T-cell (primary cell): ENCODE results near the gene MANBA. TPM values are rescaled to one million over a fixed set of nuclear protein-coding genes. Genes with fewer than 3 reads are reported as not detected.

ENCODE experiments used
- ATAC-seq, 4 experiments: fragments of 200-7000 bp in 3 of 4; fragments of 150-1000 bp in 1 of 4; cut with Tn5 transposase; replicated peaks in 1 of 4; 1 replicate in 3 of 4; 2 replicates in 1 of 4; pipeline ENCODE4 v1.10.0; 2021; ENCODE audit warnings: moderate library complexity in 3 of 4, mild to moderate bottlenecking in 2 of 4, moderate number of reproducible peaks in 1 of 4
- CTCF ChIA-PET, 2 donors: fragments of 300-600 bp; sonication (Branson Sonifier 250); formaldehyde crosslinking; loops; one replicate each; lab custom pipeline; 2022; ENCODE audit warnings: antibody characterized with exemption in 2 of 2; lab: Charles Lee
- POLR2A ChIA-PET, 2 donors: fragments of 300-600 bp; sonication (Branson Sonifier 250); formaldehyde crosslinking; loops; one replicate each; lab custom pipeline; 2022; ENCODE audit warnings: antibody characterized with exemption in 2 of 2; lab: Charles Lee
- DNase-seq, 35 experiments: peaks; one replicate each; pipeline versions ENCODE4 v3.0.0 to v3.0.0-alpha.2; 2013 to 2023
- H3K27ac ChIP-seq: one replicate; pipeline ENCODE4 v1.5.1; 2013; ENCODE audit warnings: low read length
- H3K27me3 ChIP-seq, 2 experiments: replicated peaks in 1 of 2; 1 replicate in 1 of 2; 2 replicates in 1 of 2; pipeline versions ENCODE4 v1.6.1 to v1.7.0; 2013; ENCODE audit warnings: low read length in 1 of 2, mixed read lengths in 1 of 2; ENCODE audit not compliant: control insufficient read depth in 2 of 2, insufficient read depth in 2 of 2; ENCODE audit errors: extremely low read depth in 1 of 2
- H3K36me3 ChIP-seq, 2 donors: 1 replicate in 1 of 2; 2 replicates in 1 of 2; pipeline versions ENCODE4 v1.6.1 to v1.7.0; 2013; ENCODE audit warnings: low read length in 1 of 2; ENCODE audit not compliant: control insufficient read depth in 2 of 2, insufficient read depth in 1 of 2; ENCODE audit errors: extremely low read depth in 1 of 2
- H3K4me1 ChIP-seq, 2 experiments: 1 replicate in 1 of 2; 2 replicates in 1 of 2; pipeline versions ENCODE4 v1.6.1 to v1.7.0; 2013; ENCODE audit warnings: low read length in 2 of 2, mixed read lengths in 1 of 2; ENCODE audit not compliant: insufficient read depth in 2 of 2, control insufficient read depth in 1 of 2; ENCODE audit errors: extremely low read depth in 1 of 2
- H3K4me3 ChIP-seq, 2 donors: 1 replicate in 1 of 2; 2 replicates in 1 of 2; pipeline versions ENCODE4 v1.5.1 to v1.7.0; 2013; ENCODE audit warnings: mild to moderate bottlenecking in 2 of 2, low read length in 1 of 2, moderate library complexity in 1 of 2; ENCODE audit not compliant: control insufficient read depth in 1 of 2; ENCODE audit errors: extremely low read depth in 1 of 2
- H3K9me3 ChIP-seq: 2 replicates; pipeline ENCODE4 v1.7.0; 2013
- H3K27ac Mint-ChIP-seq, 2 donors: one replicate each; pipeline ENCODE4 v1.8.0; 2020 to 2021; ENCODE audit warnings: mild to moderate bottlenecking in 2 of 2, mixed read lengths in 2 of 2
- H3K27me3 Mint-ChIP-seq, 2 donors: one replicate each; pipeline ENCODE4 v1.8.0; 2021 to 2022; ENCODE audit warnings: mixed read lengths in 2 of 2
- H3K36me3 Mint-ChIP-seq: one replicate; pipeline ENCODE4 v1.8.0; 2021; ENCODE audit warnings: mixed read lengths
- H3K4me1 Mint-ChIP-seq, 3 donors: one replicate each; pipeline ENCODE4 v1.8.0; 2020 to 2022; ENCODE audit warnings: mixed read lengths in 3 of 3, mild to moderate bottlenecking in 1 of 3
- H3K4me3 Mint-ChIP-seq, 3 donors: one replicate each; pipeline ENCODE4 v1.8.0; 2020 to 2022; ENCODE audit warnings: mild to moderate bottlenecking in 3 of 3, mixed read lengths in 3 of 3, moderate library complexity in 3 of 3
- H3K9me3 Mint-ChIP-seq, 3 donors: one replicate each; pipeline ENCODE4 v1.8.0; 2020 to 2022; ENCODE audit warnings: mixed read lengths in 3 of 3
- WGBS: methylation state at CpG from one replicate; pipeline ENCODE4 v1.1.5; 2013; ENCODE audit warnings: missing lambda C conversion rate; ENCODE audit not compliant: insufficient coverage; 5-methylcytosine and 5-hydroxymethylcytosine counted together
- total RNA-seq, 35 experiments: library from RNA in 6 of 35; stranded (reverse) in 6 of 35; fragments of 120-200 nt in 1 of 35; gene quantifications; one replicate each; pipeline versions ENCODE4 v1.2.1 to v1.2.4 and lab custom pipeline; 2013 to 2026

The MANBA gene
- total RNA-seq, 5 donors from 2014 or later (not counting 1 experiment from before 2014, with no cell fraction given): 20.8 to 27.8 (median 24.2) TPM

- WGBS: 100% methylated on average over 2 of the region's 3 CpGs
- DNase-seq (no peak), ATAC-seq (no peak)
- H3K4me3 ChIP-seq: no peak overlapping the region
- H3K36me3 ChIP-seq: peaks cover 0 to 12% of the 10 kb centered on the region in 2 donors
- ChIA-PET POLR2A (no interaction called here), CTCF (interaction anchor here in 1 of 2 donors (0.7 kb wide), 1 partner anchor 192 kb away, joined by 3 read pairs; no protein-coding TSS in a partner anchor)
- H3K27ac ChIP-seq: no peak overlapping the region
- H3K27me3 Mint-ChIP-seq: no peaks in the 10 kb centered on the region
- no peaks in the 10 kb centered on the region for H3K9me3 Mint-ChIP-seq
- H3K36me3 Mint-ChIP-seq: peaks cover 37% of the 10 kb centered on the region
- no peaks in the 10 kb centered on the region for H3K4me1 ChIP-seq
- H3K9me3 ChIP-seq: no peaks in the 10 kb centered on the region
- H3K4me1 Mint-ChIP-seq: no peaks in the 10 kb centered on the region
- no peak overlapping the region for H3K4me3 Mint-ChIP-seq
- H3K27me3 ChIP-seq: no peaks in the 10 kb centered on the region
- H3K27ac Mint-ChIP-seq: no peak overlapping the region
Measured at GRCh38 chr4:102692474-102692873, 68.3 kb downstream of the MANBA start.

- ATAC-seq (no peak), DNase-seq (no peak)
Measured at GRCh38 chr4:102687982-102688433, 72.8 kb downstream of the MANBA start.

GRCh38 chr4:102687373-102687981 is 73.3 kb downstream of the MANBA start:
- no peaks in the 10 kb centered on the region for H3K27me3 Mint-ChIP-seq
- CTCF ChIA-PET: no interaction called here
- H3K4me1 ChIP-seq: no peaks in the 10 kb centered on the region
- H3K27ac ChIP-seq: no peak overlapping the region
- DNase-seq: no peak
- H3K4me3 Mint-ChIP-seq: no peak overlapping the region
- peaks cover 0 to 10% of the 10 kb centered on the region in 2 donors for H3K36me3 ChIP-seq
- 81% methylated on average over 3 of the region's 4 CpGs for WGBS
- POLR2A ChIA-PET: no interaction called here
- no peak overlapping the region for H3K27ac Mint-ChIP-seq
- H3K27me3 ChIP-seq: no peaks in the 10 kb centered on the region
- no peaks in the 10 kb centered on the region for H3K4me1 Mint-ChIP-seq
- H3K9me3 ChIP-seq: no peaks in the 10 kb centered on the region
- no peak overlapping the region for H3K4me3 ChIP-seq
- peaks cover 19% of the 10 kb centered on the region for H3K36me3 Mint-ChIP-seq
- H3K9me3 Mint-ChIP-seq: no peaks in the 10 kb centered on the region
- no peak for ATAC-seq

More at GRCh38 chr4:102687982-102688433, 72.8 kb downstream of the MANBA start:
- ChIA-PET POLR2A (no interaction called here), CTCF (no interaction called here)
- H3K27ac Mint-ChIP-seq: no peak overlapping the region
- H3K36me3 Mint-ChIP-seq: peaks cover 14% of the 10 kb centered on the region
- Histone ChIP-seq H3K9me3 (no peaks in the 10 kb centered on the region), H3K36me3 (peaks cover 0 to 8% of the 10 kb centered on the region in 2 donors), H3K4me3 (no peak overlapping the region), H3K27ac (no peak overlapping the region), H3K4me1 (no peaks in the 10 kb centered on the region), H3K27me3 (no peaks in the 10 kb centered on the region)
- no peaks in the 10 kb centered on the region for H3K27me3 Mint-ChIP-seq
- H3K4me1 Mint-ChIP-seq: no peaks in the 10 kb centered on the region
- no peak overlapping the region for H3K4me3 Mint-ChIP-seq
- H3K9me3 Mint-ChIP-seq: no peaks in the 10 kb centered on the region
- 95% methylated on average over 6 of the region's 7 CpGs for WGBS

- CTCF ChIA-PET: no interaction called here
- no peaks in the 10 kb centered on the region for H3K9me3 ChIP-seq
- Mint-ChIP-seq H3K4me3 (no peak overlapping the region), H3K27me3 (no peaks in the 10 kb centered on the region), H3K4me1 (no peaks in the 10 kb centered on the region), H3K36me3 (peaks cover 16% of the 10 kb centered on the region), H3K27ac (no peak overlapping the region), H3K9me3 (no peaks in the 10 kb centered on the region)
- no peaks in the 10 kb centered on the region for H3K4me1 ChIP-seq
- DNase-seq: no peak
- POLR2A ChIA-PET: no interaction called here
- H3K4me3 ChIP-seq: no peak overlapping the region
- no peaks in the 10 kb centered on the region for H3K27me3 ChIP-seq
- ATAC-seq: no peak
- H3K27ac ChIP-seq: no peak overlapping the region
- no CpG with 5 or more reads among the region's 3 CpGs for WGBS
- H3K36me3 ChIP-seq: peaks cover 2 to 18% of the 10 kb centered on the region in 2 donors
Measured at GRCh38 chr4:102685768-102686167, 75.0 kb downstream of the MANBA start.

GRCh38 chr4:102684610-102685052 is 76.1 kb downstream of the MANBA start:
- Histone ChIP-seq H3K4me1 (no peaks in the 10 kb centered on the region), H3K36me3 (peaks cover 2 to 18% of the 10 kb centered on the region in 2 donors), H3K9me3 (no peaks in the 10 kb centered on the region), H3K27me3 (no peaks in the 10 kb centered on the region), H3K27ac (no peak overlapping the region), H3K4me3 (no peak overlapping the region)
- ChIA-PET CTCF (interaction anchor here in 1 of 2 donors (0.7 kb wide), 1 partner anchor 182 kb away, joined by 3 read pairs; no protein-coding TSS in a partner anchor), POLR2A (no interaction called here)
- Mint-ChIP-seq H3K9me3 (no peaks in the 10 kb centered on the region), H3K27me3 (no peaks in the 10 kb centered on the region), H3K27ac (no peak overlapping the region), H3K4me3 (no peak overlapping the region), H3K36me3 (peaks cover 21% of the 10 kb centered on the region), H3K4me1 (no peaks in the 10 kb centered on the region)
- ATAC-seq (no peak), DNase-seq (no peak)
- 83% methylated on average over 2 of the region's 4 CpGs for WGBS

DNA sequence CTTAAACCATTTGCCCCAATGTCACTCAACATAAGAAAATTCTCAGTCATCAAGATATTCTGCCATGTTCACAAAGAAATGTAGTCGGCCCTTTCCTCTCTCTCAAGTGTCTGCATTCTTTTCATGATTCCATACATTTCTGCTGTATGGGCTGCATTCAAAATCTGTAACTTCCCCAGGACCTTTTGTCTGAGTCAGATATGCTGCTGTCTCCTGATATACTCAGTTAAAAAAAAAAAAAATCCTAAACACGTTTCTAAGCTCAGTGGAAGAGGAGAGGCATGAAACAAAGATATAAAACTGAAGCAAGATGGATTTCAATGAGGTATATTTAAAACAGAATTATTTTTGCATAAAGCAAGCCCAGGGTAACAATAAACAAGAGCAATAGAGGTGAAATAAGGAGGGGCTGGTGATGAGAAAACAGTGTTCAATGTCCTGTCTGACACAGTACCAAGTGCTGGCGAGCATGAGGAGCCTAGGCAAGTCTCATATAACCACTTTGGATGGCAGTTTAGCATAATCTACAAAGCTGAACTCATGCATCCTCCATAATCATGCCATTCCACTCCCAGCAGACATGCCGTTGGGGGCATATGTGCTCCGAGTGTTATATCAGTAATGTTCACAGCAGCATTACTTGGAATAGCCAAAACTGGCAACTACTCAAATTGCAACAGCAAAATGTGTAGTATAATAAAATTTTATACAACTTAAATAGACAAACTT is 76.7 kb downstream of the MANBA start:
- Mint-ChIP-seq H3K4me1 (no peaks in the 10 kb centered on the region), H3K27me3 (no peaks in the 10 kb centered on the region), H3K36me3 (peaks cover 22% of the 10 kb centered on the region), H3K27ac (no peak overlapping the region), H3K4me3 (no peak overlapping the region), H3K9me3 (no peaks in the 10 kb centered on the region)
- ATAC-seq (no peak), DNase-seq (no peak)
- Histone ChIP-seq H3K9me3 (no peaks in the 10 kb centered on the region), H3K4me3 (no peak overlapping the region), H3K36me3 (peaks cover 2 to 14% of the 10 kb centered on the region in 2 donors), H3K27me3 (no peaks in the 10 kb centered on the region), H3K4me1 (no peaks in the 10 kb centered on the region), H3K27ac (no peak overlapping the region)
- CTCF ChIA-PET: interaction anchor here in 1 of 2 donors (0.7 kb wide), 1 partner anchor 181 kb away, joined by 3 read pairs; no protein-coding TSS in a partner anchor
- WGBS: 100% methylated on average over 1 of the region's 5 CpGs
- POLR2A ChIA-PET: no interaction called here
